Renal cortical epithelial cell (primary cell): ENCODE results near the gene SSRP1. TPM values are rescaled to one million over a fixed set of nuclear protein-coding genes. Genes with fewer than 3 reads are reported as not detected.

Source experiments
- DNase-seq: peaks from one replicate; pipeline ENCODE4 v3.0.0-alpha.2; 2011; ENCODE audit warnings: low read depth
- total RNA-seq: library from RNA; depleted of rRNA; stranded (reverse); fragments of >200 nt; gene quantifications from 2 replicates; pipeline ENCODE4 v1.2.3, GENCODE V29; 2014

Gene SSRP1
- total RNA-seq, 1 donor from 2014 or later, result 120 TPM

- no peak for DNase-seq
Measured at GRCh38 chr11:57315491-57315890, 20.2 kb downstream of the SSRP1 start.

GRCh38 chr11:57314221-57314973 lies 21.3 kb downstream of the SSRP1 start:
- no peak for DNase-seq

- DNase-seq, result no peak
Measured at GRCh38 chr11:57313788-57314135, 21.9 kb downstream of the SSRP1 start.

- no peak for DNase-seq
Measured at GRCh38 chr11:57313071-57313787, 22.5 kb downstream of the SSRP1 start.

GRCh38 chr11:57312511-57313021 lies 23.1 kb downstream of the SSRP1 start:
- DNase-seq, result no peak

- DNase-seq, result peak; percentile 93
Measured at GRCh38 chr11:57311109-57311936, 24.4 kb downstream of the SSRP1 start.

- DNase-seq, result peak; percentile 72
Measured at GRCh38 chr11:57310630-57311086, 25.0 kb downstream of the SSRP1 start.

- DNase-seq, result no peak
Measured at GRCh38 chr11:57310091-57310490, 25.6 kb downstream of the SSRP1 start.

GRCh38 chr11:57309106-57310059 lies 26.3 kb downstream of the SSRP1 start:
- DNase-seq, result no peak

- no peak for DNase-seq
Measured at GRCh38 chr11:57308426-57309060, 27.1 kb downstream of the SSRP1 start.

GRCh38 chr11:57307666-57308270 lies 27.9 kb downstream of the SSRP1 start:
- no peak for DNase-seq

- peak; percentile 39 for DNase-seq
Measured at GRCh38 chr11:57306940-57307565, 28.6 kb downstream of the SSRP1 start.

- peak; percentile 48 for DNase-seq
Measured at GRCh38 chr11:57306161-57306876, 29.4 kb downstream of the SSRP1 start.

GRCh38 chr11:57305523-57305922 lies 30.2 kb downstream of the SSRP1 start:
- no peak for DNase-seq

GRCh38 chr11:57303990-57304579 lies 31.6 kb downstream of the SSRP1 start:
- no peak for DNase-seq

- no peak for DNase-seq
Measured at GRCh38 chr11:57303280-57303989, 32.3 kb downstream of the SSRP1 start.

- no peak for DNase-seq
Measured at GRCh38 chr11:57302489-57302888, 33.2 kb downstream of the SSRP1 start.
